ENCODE results near the gene LRRFIP2. TPM values are rescaled to one million over a fixed set of nuclear protein-coding genes. Genes with fewer than 3 reads are reported as not detected.

Gene LRRFIP2
- total RNA-seq, 1 experiment from 2014 or later = 40.2 TPM

GRCh38 chr3:37074178-37074577, 100.2 kb downstream of the LRRFIP2 start:
- Histone ChIP-seq H3K4me2 (no peak overlapping the region), H3K79me2 (ENCODE audit: low read depth) (no peaks in the 10 kb centered on the region), H3K4me3 (no peak overlapping the region), H2AFZ (no peak overlapping the region), H3K9me2 (ENCODE audit: insufficient read depth) (no peaks in the 10 kb centered on the region), H3K4me1 (replicated peaks; ENCODE audit: insufficient read depth) (no peaks in the 10 kb centered on the region), H3K27me3 (ENCODE audit: insufficient read depth, low read depth) (no peaks in the 10 kb centered on the region), H3K27ac (no peak overlapping the region), H3K36me3 (ENCODE audit: low read depth) (no peaks in the 10 kb centered on the region), H3K9me3 (ENCODE audit: insufficient read depth, low read depth) (no peaks in the 10 kb centered on the region), H3F3A (ENCODE audit: insufficient read depth, low read depth) (no peaks in the 10 kb centered on the region), H4K20me1 (ENCODE audit: insufficient read depth) (no peaks in the 10 kb centered on the region)
- intact Hi-C loops (cut with micrococcal nuclease; ENCODE audit: unreplicated experiment) = no loop called here
- TF ChIP-seq EZH2 (IDR thresholded peaks at IDR 0.05; ENCODE audit: low read depth) (no peak), CTCF (conservative IDR thresholded peaks at IDR 0.05) (no peak)
- ChIA-PET POLR2A (ENCODE audit: unreplicated experiment) (no interaction called here), CTCF (no interaction called here)
- no peak for DNase-seq
- BruUV-seq (replicated peaks) = no TSS peak

- Histone ChIP-seq H3F3A (ENCODE audit: insufficient read depth, low read depth) (no peaks in the 10 kb centered on the region), H4K20me1 (ENCODE audit: insufficient read depth) (no peaks in the 10 kb centered on the region), H3K27me3 (ENCODE audit: insufficient read depth, low read depth) (no peaks in the 10 kb centered on the region), H3K4me1 (replicated peaks; ENCODE audit: insufficient read depth) (no peaks in the 10 kb centered on the region), H3K79me2 (ENCODE audit: low read depth) (no peaks in the 10 kb centered on the region), H3K36me3 (ENCODE audit: low read depth) (no peaks in the 10 kb centered on the region), H3K9me3 (ENCODE audit: insufficient read depth, low read depth) (no peaks in the 10 kb centered on the region), H3K9me2 (ENCODE audit: insufficient read depth) (no peaks in the 10 kb centered on the region), H3K4me2 (no peak overlapping the region), H3K27ac (no peak overlapping the region), H2AFZ (no peak overlapping the region), H3K4me3 (no peak overlapping the region)
- ChIA-PET POLR2A (ENCODE audit: unreplicated experiment) (no interaction called here), CTCF (no interaction called here)
- no peak for TF ChIP-seq CTCF (conservative IDR thresholded peaks at IDR 0.05)
- TF ChIP-seq EZH2 (IDR thresholded peaks at IDR 0.05; ENCODE audit: low read depth) = no peak
- intact Hi-C loops (cut with micrococcal nuclease; ENCODE audit: unreplicated experiment) = no loop called here
- no TSS peak for BruUV-seq (replicated peaks)
- peak in 1 of 2 experiments; percentile 6 for DNase-seq
These were observed 101.5 kb downstream of the LRRFIP2 start for GRCh38 chr3:37072892-37073291.

GRCh38 chr3:37071921-37072320, 102.5 kb downstream of the LRRFIP2 start:
- no peak overlapping the region for H3K4me3 ChIP-seq
- no peaks in the 10 kb centered on the region for H3F3A ChIP-seq (ENCODE audit: insufficient read depth, low read depth)
- H3K27ac ChIP-seq = no peak overlapping the region
- H3K9me2 ChIP-seq (ENCODE audit: insufficient read depth) = no peaks in the 10 kb centered on the region
- no peaks in the 10 kb centered on the region for H3K27me3 ChIP-seq (ENCODE audit: insufficient read depth, low read depth)
- no peaks in the 10 kb centered on the region for H4K20me1 ChIP-seq (ENCODE audit: insufficient read depth)
- TF ChIP-seq CTCF (conservative IDR thresholded peaks at IDR 0.05) (no peak), EZH2 (IDR thresholded peaks at IDR 0.05; ENCODE audit: low read depth) (no peak)
- no peaks in the 10 kb centered on the region for H3K4me1 ChIP-seq (replicated peaks; ENCODE audit: insufficient read depth)
- H3K36me3 ChIP-seq (ENCODE audit: low read depth) = no peaks in the 10 kb centered on the region
- CTCF ChIA-PET = no interaction called here
- DNase-seq = no peak
- intact Hi-C loops (cut with micrococcal nuclease; ENCODE audit: unreplicated experiment) = no loop called here
- H3K4me2 ChIP-seq = no peak overlapping the region
- H2AFZ ChIP-seq = no peak overlapping the region
- H3K79me2 ChIP-seq (ENCODE audit: low read depth) = no peaks in the 10 kb centered on the region
- no TSS peak for BruUV-seq (replicated peaks)
- POLR2A ChIA-PET (ENCODE audit: unreplicated experiment) = no interaction called here
- no peaks in the 10 kb centered on the region for H3K9me3 ChIP-seq (ENCODE audit: insufficient read depth, low read depth)

Measured in PC-9 (cell line).